IgD-negative memory B cell (primary cell): ENCODE results near the gene ADAM22. TPM values are rescaled to one million over a fixed set of nuclear protein-coding genes. Genes with fewer than 3 reads are reported as not detected.
A peak's percentile ranks its signal among the peaks of the same experiment; 100 is the strongest.
"Not testable (repeated sequence)": the region's sequence is repeated elsewhere in the genome, so short reads cannot be mapped to it uniquely, and the experiment has no call there.

ENCODE experiments used
- H3K27ac Mint-ChIP-seq, 3 donors: one replicate each; pipeline ENCODE4 v1.8.0; 2020 to 2022; ENCODE audit warnings: mild to moderate bottlenecking in 3 of 3, mixed read lengths in 3 of 3, moderate library complexity in 1 of 3
- H3K27me3 Mint-ChIP-seq: one replicate; pipeline ENCODE4 v1.8.0; 2021; ENCODE audit warnings: mixed read lengths
- H3K36me3 Mint-ChIP-seq: one replicate; pipeline ENCODE4 v1.8.0; 2020; ENCODE audit warnings: mild to moderate bottlenecking, mixed read lengths
- H3K4me1 Mint-ChIP-seq, 3 donors: one replicate each; pipeline ENCODE4 v1.8.0; 2020 to 2022; ENCODE audit warnings: mixed read lengths in 3 of 3, mild to moderate bottlenecking in 1 of 3
- H3K4me3 Mint-ChIP-seq, 4 donors: one replicate each; pipeline ENCODE4 v1.8.0; 2020 to 2022; ENCODE audit warnings: mild to moderate bottlenecking in 4 of 4, mixed read lengths in 4 of 4, moderate library complexity in 3 of 4
- H3K9me3 Mint-ChIP-seq, 3 donors: one replicate each; pipeline ENCODE4 v1.8.0; 2020 to 2021; ENCODE audit warnings: mixed read lengths in 3 of 3, mild to moderate bottlenecking in 1 of 3
- polyA plus RNA-seq: library from polyadenylated mRNA; unstranded; fragments of 300-500 nt; fragmentation: Illumina TruSeq; gene quantifications from one replicate; pipeline ENCODE4 v1.2.3, GENCODE V29; 2021

ADAM22 gene
- polyA plus RNA-seq, 1 donor from 2014 or later, result 0.23 TPM

DNA sequence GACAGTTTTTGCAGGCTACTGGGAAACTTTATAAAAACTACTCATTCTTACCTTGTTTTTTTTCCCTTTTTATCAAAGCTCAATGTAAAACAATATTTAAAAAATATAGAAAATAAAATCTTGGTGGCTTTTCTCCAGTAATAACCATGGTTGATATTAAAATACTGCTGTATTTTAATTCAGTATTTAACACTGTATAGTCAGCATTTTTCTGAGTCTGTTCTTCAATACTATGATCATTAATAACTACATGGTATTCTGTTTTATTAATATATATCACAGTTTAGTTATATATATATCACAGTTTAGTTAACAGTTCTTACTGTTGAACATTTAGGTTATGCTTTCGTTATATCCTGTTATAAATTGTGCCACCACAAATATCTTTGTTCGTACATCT is 207.4 kb downstream of the ADAM22 start:
- no peaks in the 10 kb centered on the region for H3K27me3 Mint-ChIP-seq

DNA sequence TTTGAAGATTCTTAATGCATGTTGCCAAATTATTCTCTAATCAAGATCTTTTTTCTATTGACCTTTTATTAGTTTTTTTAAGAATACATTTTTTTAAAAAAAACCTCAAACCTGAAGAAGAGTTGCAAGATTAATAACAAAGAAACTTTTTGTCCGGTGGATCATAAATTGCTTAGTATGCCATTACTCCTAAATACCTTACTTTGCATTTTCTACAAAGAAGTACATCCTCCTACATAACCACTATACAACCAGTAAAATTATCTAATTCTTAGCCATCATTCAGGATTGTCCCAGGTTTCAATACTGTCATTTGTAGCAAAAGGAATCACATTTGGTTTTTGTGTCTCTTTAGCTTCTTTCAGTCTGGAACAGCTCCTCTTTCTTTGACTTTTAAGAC is 207.9 kb downstream of the ADAM22 start:
- H3K27ac Mint-ChIP-seq, result no peak overlapping the region
- H3K4me3 Mint-ChIP-seq, result no peak overlapping the region
- H3K36me3 Mint-ChIP-seq, result no peaks in the 10 kb centered on the region
- peaks cover 0 to 1% (median 0%) of the 10 kb centered on the region in 3 donors for H3K9me3 Mint-ChIP-seq
- no peaks in the 10 kb centered on the region for H3K27me3 Mint-ChIP-seq
- H3K4me1 Mint-ChIP-seq, result no peaks in the 10 kb centered on the region

More for the DNA sequence above, 207.4 kb downstream of the ADAM22 start:
- Mint-ChIP-seq H3K4me3 (no peak overlapping the region), H3K9me3 (peaks cover 0 to 1% (median 0%) of the 10 kb centered on the region in 3 donors), H3K36me3 (no peaks in the 10 kb centered on the region), H3K27ac (no peak overlapping the region), H3K4me1 (no peaks in the 10 kb centered on the region)

DNA sequence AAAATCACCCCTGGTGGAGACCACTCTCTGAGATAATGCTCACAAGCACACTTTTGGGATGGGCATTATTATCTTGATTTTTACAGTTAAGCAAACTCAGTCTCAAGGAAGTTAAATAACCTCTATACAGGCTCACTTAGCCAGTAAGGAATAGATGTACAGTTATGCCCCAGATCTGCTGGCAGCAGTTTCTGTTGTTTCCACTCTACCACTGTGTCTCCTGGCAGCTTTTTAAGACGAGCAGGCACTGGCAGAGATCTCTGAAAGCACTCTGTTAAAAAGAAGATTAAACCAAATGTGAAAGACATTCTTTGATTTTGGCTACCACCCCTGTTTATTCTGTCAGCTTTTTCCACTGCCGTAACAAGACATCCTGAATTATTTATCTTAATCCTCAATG is 212.6 kb downstream of the ADAM22 start:
- H3K36me3 Mint-ChIP-seq, result peaks cover 2% of the 10 kb centered on the region
- H3K9me3 Mint-ChIP-seq, result no peaks in the 10 kb centered on the region
- no peak overlapping the region for H3K4me3 Mint-ChIP-seq
- H3K27me3 Mint-ChIP-seq, result no peaks in the 10 kb centered on the region
- H3K4me1 Mint-ChIP-seq, result no peaks in the 10 kb centered on the region
- peak overlapping the region in 1 of 3 donors; percentile 2 for H3K27ac Mint-ChIP-seq

DNA sequence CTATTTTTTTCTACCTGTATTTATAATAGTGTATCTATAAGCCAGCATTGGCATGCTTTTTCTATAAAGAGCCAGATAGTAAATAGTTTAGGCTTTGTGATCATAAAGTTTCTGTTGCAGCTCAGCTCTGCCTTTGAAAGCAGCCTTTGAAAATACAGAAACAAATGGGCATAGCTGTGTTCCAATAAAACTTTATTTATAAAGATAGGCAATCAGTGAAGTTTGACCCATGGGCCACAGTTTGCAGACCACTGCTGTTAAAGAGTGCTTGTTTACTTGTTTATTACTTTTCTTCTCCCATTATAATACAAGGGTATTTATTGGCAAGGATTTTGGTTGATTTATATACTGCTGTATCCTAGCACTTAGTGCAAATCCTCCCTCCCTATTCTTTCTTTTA is 213.3 kb downstream of the ADAM22 start:
- no peaks in the 10 kb centered on the region for H3K4me1 Mint-ChIP-seq
- H3K27me3 Mint-ChIP-seq, result no peaks in the 10 kb centered on the region

GRCh38 chr7:88147949-88148348 is 213.9 kb downstream of the ADAM22 start:
- Mint-ChIP-seq H3K9me3 (no peaks in the 10 kb centered on the region), H3K27me3 (no peaks in the 10 kb centered on the region), H3K4me1 (no peaks in the 10 kb centered on the region), H3K4me3 (no peak overlapping the region), H3K27ac (no peak overlapping the region), H3K36me3 (peaks cover 2% of the 10 kb centered on the region)

More for the DNA sequence above, 213.3 kb downstream of the ADAM22 start:
- Mint-ChIP-seq H3K9me3 (no peaks in the 10 kb centered on the region), H3K27ac (no peak overlapping the region), H3K36me3 (peaks cover 2% of the 10 kb centered on the region), H3K4me3 (no peak overlapping the region)

GRCh38 chr7:88150033-88150432 is 216.0 kb downstream of the ADAM22 start:
- Mint-ChIP-seq H3K4me3 (no peak overlapping the region), H3K4me1 (no peaks in the 10 kb centered on the region), H3K36me3 (peaks cover 2% of the 10 kb centered on the region)

GRCh38 chr7:88151119-88151790 is 217.2 kb downstream of the ADAM22 start:
- H3K27ac Mint-ChIP-seq, result no peak overlapping the region
- no peak overlapping the region for H3K4me3 Mint-ChIP-seq
- no peaks in the 10 kb centered on the region for H3K4me1 Mint-ChIP-seq
- no peaks in the 10 kb centered on the region for H3K27me3 Mint-ChIP-seq
- peaks cover 2% of the 10 kb centered on the region for H3K36me3 Mint-ChIP-seq
- no peaks in the 10 kb centered on the region for H3K9me3 Mint-ChIP-seq

More at GRCh38 chr7:88150033-88150432, 216.0 kb downstream of the ADAM22 start:
- Mint-ChIP-seq H3K27ac (no peak overlapping the region), H3K27me3 (no peaks in the 10 kb centered on the region), H3K9me3 (no peaks in the 10 kb centered on the region)

DNA sequence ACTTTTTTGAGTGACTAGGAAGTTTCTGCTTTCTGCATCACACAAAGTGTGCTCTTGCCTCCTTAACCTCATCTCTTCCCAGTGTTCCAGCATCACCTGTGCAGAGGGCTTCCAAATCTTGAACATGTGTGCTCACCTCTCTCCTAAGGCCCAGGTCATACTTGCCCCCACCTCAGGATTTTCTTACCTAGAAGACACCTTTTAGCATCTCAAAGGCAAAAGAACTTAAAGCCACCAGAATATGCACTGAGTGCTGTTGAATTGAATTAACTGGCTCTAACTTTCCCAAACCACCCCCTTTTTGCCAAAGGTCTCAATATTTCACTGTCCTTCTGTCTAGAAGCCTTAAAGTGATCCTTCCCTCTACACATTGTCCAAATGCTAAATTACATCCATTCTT is 219.3 kb downstream of the ADAM22 start:
- no peaks in the 10 kb centered on the region for H3K4me1 Mint-ChIP-seq
- no peak overlapping the region for H3K27ac Mint-ChIP-seq
- H3K36me3 Mint-ChIP-seq, result peaks cover 2% of the 10 kb centered on the region
- no peaks in the 10 kb centered on the region for H3K27me3 Mint-ChIP-seq
- H3K4me3 Mint-ChIP-seq, result no peak overlapping the region
- H3K9me3 Mint-ChIP-seq, result peaks cover 2 to 8% (median 3%) of the 10 kb centered on the region in 3 donors

DNA sequence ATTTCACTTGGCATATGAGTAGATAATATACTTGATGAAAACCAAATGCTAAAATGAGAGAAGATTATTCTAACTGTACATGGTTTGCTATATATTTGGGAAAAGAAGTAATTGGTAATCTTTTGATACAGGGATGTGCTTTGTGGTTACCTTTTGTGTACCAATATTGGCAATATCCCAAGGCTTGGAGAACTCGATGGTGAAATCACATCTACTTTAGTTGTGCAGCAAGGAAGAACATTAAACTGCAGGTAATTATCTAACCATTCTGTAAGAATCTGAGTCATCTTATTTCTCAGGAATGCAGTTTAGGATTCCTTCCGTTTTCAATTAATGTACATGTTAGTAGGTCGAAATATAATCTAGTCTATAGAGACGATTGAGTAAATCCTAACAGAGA is 221.7 kb downstream of the ADAM22 start:
- peaks cover 2 to 12% (median 6%) of the 10 kb centered on the region in 3 donors for H3K9me3 Mint-ChIP-seq
- peaks cover 2% of the 10 kb centered on the region for H3K36me3 Mint-ChIP-seq
- no peaks in the 10 kb centered on the region for H3K27me3 Mint-ChIP-seq
- no peak overlapping the region for H3K27ac Mint-ChIP-seq
- H3K4me3 Mint-ChIP-seq, result no peak overlapping the region
- no peaks in the 10 kb centered on the region for H3K4me1 Mint-ChIP-seq

GRCh38 chr7:88156356-88156755 is 222.3 kb downstream of the ADAM22 start:
- no peaks in the 10 kb centered on the region for H3K36me3 Mint-ChIP-seq

DNA sequence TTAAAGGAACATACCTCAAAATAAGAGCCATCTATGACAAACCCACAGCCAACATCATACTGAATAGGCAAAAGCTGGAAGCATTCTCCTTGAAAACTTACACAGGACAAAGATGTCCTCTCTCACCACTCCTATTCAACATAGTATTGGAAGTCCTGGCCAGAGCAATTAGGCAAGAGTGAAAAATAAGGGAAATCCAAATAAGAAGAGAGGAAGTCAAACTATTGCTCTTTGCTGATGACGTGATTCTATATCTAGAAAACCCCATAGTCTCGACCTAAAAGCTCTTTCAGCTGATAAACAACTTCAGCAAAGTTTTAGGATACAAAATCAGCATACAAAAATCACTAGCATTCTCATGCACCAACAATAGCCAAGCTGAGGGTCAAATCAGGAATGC is 225.7 kb downstream of the ADAM22 start:
- H3K27ac Mint-ChIP-seq, H3K4me3 Mint-ChIP-seq, H3K36me3 Mint-ChIP-seq, H3K27me3 Mint-ChIP-seq, H3K4me1 Mint-ChIP-seq: not testable (repeated sequence)
- peaks cover 3 to 12% (median 10%) of the 10 kb centered on the region in 3 donors for H3K9me3 Mint-ChIP-seq

More at GRCh38 chr7:88156356-88156755, 222.3 kb downstream of the ADAM22 start:
- Mint-ChIP-seq H3K27ac (no peak overlapping the region), H3K4me3 (no peak overlapping the region), H3K4me1 (no peaks in the 10 kb centered on the region), H3K27me3 (no peaks in the 10 kb centered on the region), H3K9me3 (peaks cover 2 to 12% (median 9%) of the 10 kb centered on the region in 3 donors)

GRCh38 chr7:88165697-88166096 is 231.6 kb downstream of the ADAM22 start:
- Mint-ChIP-seq H3K4me1 (no peaks in the 10 kb centered on the region), H3K27me3 (no peaks in the 10 kb centered on the region), H3K27ac (no peak overlapping the region), H3K36me3 (peaks cover 1% of the 10 kb centered on the region), H3K4me3 (no peak overlapping the region), H3K9me3 (peaks cover 0 to 4% (median 1%) of the 10 kb centered on the region in 3 donors)

DNA sequence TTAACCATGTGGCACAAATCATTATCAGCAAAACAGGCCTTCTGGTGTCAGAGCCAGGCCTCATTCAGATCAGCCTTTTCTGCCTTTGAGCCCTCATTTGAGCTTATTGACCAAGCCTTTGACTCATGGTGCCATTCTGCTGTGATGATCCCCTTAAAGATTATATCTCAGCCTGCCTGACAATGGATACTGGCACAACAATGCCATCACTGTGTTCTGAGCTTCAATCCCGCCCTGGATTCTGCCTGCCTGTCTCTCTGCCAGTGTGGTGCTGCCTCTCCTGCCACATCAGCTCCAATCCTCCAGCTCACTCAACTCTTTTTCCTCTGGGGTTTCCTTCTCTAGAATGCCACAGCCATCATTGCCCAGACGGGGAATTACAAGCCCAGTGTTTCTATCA is 233.2 kb downstream of the ADAM22 start:
- Mint-ChIP-seq H3K27ac (peak overlapping the region in 1 of 3 donors; percentile 43), H3K27me3 (no peaks in the 10 kb centered on the region), H3K4me1 (no peaks in the 10 kb centered on the region), H3K4me3 (no peak overlapping the region), H3K9me3 (no peaks in the 10 kb centered on the region), H3K36me3 (no peaks in the 10 kb centered on the region)

GRCh38 chr7:88167721-88168120 is 233.7 kb downstream of the ADAM22 start:
- no peaks in the 10 kb centered on the region for H3K27me3 Mint-ChIP-seq
- no peak overlapping the region for H3K4me3 Mint-ChIP-seq
- no peaks in the 10 kb centered on the region for H3K9me3 Mint-ChIP-seq

DNA sequence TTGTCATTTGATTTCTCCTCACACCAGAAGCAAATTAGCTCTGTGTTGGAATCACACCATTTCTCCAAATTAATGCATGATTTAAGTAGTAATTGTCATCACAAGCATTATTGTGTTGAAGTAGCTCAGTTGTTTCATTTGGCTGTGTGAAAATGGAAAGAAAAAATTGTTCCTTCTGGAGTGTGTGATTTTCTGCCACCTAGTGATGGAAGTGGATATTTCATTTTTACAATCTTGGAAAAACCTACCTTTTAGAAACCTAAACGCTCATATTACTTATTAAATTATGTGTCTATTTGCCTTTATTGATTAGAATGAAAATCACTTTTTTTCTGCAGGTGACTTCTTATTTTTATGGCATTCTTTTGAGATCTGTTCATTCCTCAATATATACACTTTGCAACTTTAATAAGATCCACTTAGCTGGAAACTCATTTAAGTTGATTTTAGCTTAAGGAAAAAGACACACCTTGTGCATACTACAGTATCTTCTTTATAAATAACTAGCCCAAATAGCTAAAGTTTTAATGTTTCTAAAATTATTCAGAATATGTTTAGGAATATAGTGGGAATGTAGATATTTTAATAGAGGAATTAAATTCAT is 235.8 kb downstream of the ADAM22 start:
- Mint-ChIP-seq H3K27ac (no peak overlapping the region), H3K9me3 (no peaks in the 10 kb centered on the region), H3K4me1 (no peaks in the 10 kb centered on the region), H3K27me3 (no peaks in the 10 kb centered on the region), H3K4me3 (no peak overlapping the region), H3K36me3 (no peaks in the 10 kb centered on the region)

More at GRCh38 chr7:88167721-88168120, 233.7 kb downstream of the ADAM22 start:
- H3K36me3 Mint-ChIP-seq, result no peaks in the 10 kb centered on the region
- H3K4me1 Mint-ChIP-seq, result no peaks in the 10 kb centered on the region
- H3K27ac Mint-ChIP-seq, result peak overlapping the region in 1 of 3 donors; percentile 43

DNA sequence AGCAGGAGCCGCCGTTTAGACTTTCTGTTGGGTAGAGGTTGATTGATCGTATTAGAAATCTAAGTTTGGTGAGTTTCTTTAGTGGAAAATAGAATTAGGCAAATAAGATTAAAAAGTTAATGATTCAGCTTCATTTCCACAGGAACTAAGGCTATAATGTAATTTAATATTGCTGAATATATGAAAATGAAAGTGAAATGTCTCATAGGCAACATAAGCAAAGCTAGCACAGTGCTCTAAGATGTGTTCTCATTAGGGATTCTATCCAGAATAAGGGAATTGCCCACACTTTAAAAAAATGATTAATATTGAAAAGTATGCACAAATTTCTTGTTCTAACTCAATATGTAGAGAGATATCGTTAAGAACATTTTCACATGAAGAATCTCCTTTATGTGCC is 238.8 kb downstream of the ADAM22 start:
- Mint-ChIP-seq H3K4me1 (no peaks in the 10 kb centered on the region), H3K27ac (no peak overlapping the region), H3K4me3 (no peak overlapping the region), H3K36me3 (no peaks in the 10 kb centered on the region), H3K9me3 (no peaks in the 10 kb centered on the region), H3K27me3 (no peaks in the 10 kb centered on the region)
